HG03135 (cell line): Measurements from ENCODE around the gene KIFAP3.
"Not testable (repeated sequence)": the region's sequence is repeated elsewhere in the genome, so short reads cannot be mapped to it uniquely, and the experiment has no call there.

Experiments
- ATAC-seq: cut with Tn5 transposase; IDR thresholded peaks from one replicate; pipeline ENCODE4 v1.9.1; 2021; ENCODE audit warnings: mild to moderate bottlenecking, moderate library complexity; ENCODE audit not compliant: unreplicated experiment

The KIFAP3 gene

GRCh38 chr1:169892176-169892926 is 182.1 kb downstream of the KIFAP3 start:
- no peak for ATAC-seq

- ATAC-seq, result no peak
Measured at GRCh38 chr1:169891539-169891885, 183.0 kb downstream of the KIFAP3 start.

- no peak for ATAC-seq
Measured at GRCh38 chr1:169890761-169891538, 183.5 kb downstream of the KIFAP3 start.

- ATAC-seq, result no peak
Measured at GRCh38 chr1:169889871-169890270, 184.6 kb downstream of the KIFAP3 start.

GRCh38 chr1:169886931-169887330 is 187.6 kb downstream of the KIFAP3 start:
- ATAC-seq, result no peak

- no peak for ATAC-seq
Measured at GRCh38 chr1:169886422-169886821, 188.1 kb downstream of the KIFAP3 start.

- no peak for ATAC-seq
Measured at GRCh38 chr1:169885207-169885606, 189.3 kb downstream of the KIFAP3 start.

- no peak for ATAC-seq
Measured at GRCh38 chr1:169884634-169885033, 189.9 kb downstream of the KIFAP3 start.

GRCh38 chr1:169882039-169882511 is 192.4 kb downstream of the KIFAP3 start:
- ATAC-seq, result no peak

GRCh38 chr1:169879034-169879840 is 195.3 kb downstream of the KIFAP3 start:
- no peak for ATAC-seq

GRCh38 chr1:169878498-169878897 is 196.0 kb downstream of the KIFAP3 start:
- ATAC-seq, result no peak

GRCh38 chr1:169877800-169878491 is 196.5 kb downstream of the KIFAP3 start:
- no peak for ATAC-seq

- ATAC-seq, result no peak
Measured at GRCh38 chr1:169874229-169874628, 200.3 kb downstream of the KIFAP3 start.

GRCh38 chr1:169873582-169874199 is 200.8 kb downstream of the KIFAP3 start:
- ATAC-seq, result no peak

- no peak for ATAC-seq
Measured at GRCh38 chr1:169872906-169873305, 201.6 kb downstream of the KIFAP3 start.

- ATAC-seq, result not testable (repeated sequence)
Measured at GRCh38 chr1:169871988-169872387, 202.5 kb downstream of the KIFAP3 start.
